ENCODE data around the gene IRAK1BP1.
A peak's percentile ranks its signal among the peaks of the same experiment; 100 is the strongest.
"Not testable (repeated sequence)": the region's sequence is repeated elsewhere in the genome, so short reads cannot be mapped to it uniquely, and the experiment has no call there.

The IRAK1BP1 gene

GRCh38 chr6:78896227-78896626, 28.9 kb downstream of the IRAK1BP1 start:
- no peak for DNase-seq

DNA sequence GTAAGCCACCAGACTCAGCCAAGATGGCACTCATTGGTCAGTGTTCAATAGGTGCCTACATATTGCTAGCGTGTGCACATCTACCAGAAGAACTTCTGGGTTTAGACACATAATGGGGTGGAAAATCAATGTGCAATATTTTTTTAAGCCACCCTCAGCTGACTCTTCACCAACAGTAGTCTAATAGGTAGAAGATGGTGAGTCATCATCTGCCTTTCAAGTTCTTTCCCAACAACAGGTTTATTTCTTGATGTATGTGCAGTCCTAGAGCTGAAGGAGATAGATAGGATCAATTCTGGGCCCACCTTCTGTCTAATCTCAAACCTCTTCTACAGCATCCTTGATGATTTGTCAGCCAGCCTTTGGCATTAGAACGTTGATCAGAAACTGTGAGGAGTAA, 41.3 kb downstream of the IRAK1BP1 start:
- no peak for DNase-seq

GRCh38 chr6:78909391-78909790, 42.0 kb downstream of the IRAK1BP1 start:
- no peak for DNase-seq

DNA sequence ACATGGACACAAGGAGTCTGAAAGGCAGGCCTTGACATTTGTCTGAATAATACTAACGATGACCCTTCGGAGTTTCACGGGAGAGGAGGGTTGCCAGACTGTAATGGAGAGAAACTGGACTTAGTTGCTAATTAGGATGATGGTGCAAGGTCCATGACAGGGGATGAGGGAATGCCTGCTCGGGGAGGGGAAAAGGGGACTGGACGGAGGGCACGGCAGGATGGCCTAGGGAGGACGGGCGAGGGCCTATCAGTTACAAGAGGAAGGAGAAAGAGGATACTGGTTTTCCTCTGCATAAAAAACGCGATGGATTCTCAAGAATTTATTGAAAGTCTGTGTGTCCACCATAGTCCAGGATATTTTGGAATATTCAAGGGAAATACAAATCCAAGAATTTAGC, 42.7 kb downstream of the IRAK1BP1 start:
- DNase-seq: no peak

DNA sequence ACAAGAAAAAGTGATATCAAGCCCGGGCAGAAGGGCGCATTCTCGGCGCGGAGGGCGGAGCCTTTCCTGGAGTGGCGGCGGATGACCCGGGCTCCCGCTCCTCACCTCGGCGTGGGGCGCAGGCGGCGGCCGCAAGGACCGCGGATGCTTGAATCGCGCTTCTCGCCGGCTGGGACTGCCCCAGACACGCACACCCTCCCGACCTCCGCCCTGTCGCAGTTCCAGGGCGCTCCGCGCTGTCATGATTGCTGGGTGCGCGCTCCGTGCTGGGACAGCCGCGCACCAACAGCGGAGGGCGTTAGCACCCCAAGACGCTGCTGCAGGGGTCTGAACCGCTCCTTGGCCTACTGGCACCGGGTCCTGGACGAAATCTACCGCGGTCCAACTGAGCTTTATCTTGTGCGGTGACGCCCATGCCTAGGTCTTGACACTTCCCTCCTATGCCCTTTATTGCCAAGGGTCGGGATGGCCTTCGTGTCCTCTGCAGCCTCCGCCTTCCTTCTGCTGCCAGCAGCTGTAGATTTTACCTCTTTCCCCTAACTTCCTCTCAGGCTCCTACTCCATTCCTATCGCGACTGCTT, 43.3 kb downstream of the IRAK1BP1 start:
- DNase-seq: no peak

DNA sequence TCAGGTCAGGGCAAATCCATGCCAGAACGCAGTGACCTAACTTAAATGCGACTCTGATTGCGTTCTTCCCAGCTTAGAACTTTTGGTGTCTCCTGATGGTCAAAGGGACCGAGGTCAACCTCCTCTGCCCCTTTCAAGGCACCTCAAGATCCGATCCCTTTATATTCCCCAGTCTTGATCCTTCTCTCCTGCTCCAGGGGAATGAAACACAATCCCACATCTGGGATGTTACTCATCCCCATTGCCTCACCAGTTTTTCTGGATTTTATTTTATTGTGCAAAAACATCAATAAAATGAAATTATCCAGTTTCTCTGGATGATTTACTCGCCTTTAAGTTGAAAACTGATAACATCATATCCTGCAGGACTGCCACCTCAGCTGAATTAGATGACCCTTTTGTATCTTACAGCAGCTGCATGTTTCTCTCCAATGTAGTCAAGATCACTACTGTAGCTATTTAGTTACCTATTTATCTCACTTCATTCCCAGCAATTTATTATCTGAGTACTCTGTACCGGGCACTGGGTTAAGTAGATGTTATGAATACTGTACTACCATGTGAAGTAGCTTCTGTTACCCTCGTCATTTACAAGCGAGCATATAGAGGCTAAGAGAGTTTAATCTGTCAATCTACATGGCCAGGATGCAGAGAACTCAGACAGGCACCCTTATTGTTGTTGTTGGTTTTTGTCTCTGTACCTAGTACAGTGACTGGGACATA, 44.0 kb downstream of the IRAK1BP1 start:
- no peak for DNase-seq

DNA sequence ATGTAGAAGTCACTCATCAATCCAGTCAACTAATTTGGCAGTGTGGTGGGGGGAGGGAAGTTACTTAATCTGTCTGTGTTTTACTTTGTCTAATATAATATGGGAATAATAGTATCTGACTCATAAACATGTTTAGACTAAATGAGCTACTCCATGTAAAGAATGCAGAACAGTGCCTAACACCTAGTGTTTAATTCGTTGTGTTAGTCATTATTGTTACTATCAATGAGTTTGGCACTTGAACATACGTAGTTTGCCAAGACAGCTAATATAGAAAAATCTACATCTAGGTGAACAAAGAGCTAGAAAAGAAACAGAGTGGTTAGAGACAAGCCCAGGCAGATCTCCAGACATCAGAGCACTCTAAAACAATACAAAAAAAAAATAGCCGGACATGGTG, 49.1 kb downstream of the IRAK1BP1 start:
- no peak for DNase-seq

DNA sequence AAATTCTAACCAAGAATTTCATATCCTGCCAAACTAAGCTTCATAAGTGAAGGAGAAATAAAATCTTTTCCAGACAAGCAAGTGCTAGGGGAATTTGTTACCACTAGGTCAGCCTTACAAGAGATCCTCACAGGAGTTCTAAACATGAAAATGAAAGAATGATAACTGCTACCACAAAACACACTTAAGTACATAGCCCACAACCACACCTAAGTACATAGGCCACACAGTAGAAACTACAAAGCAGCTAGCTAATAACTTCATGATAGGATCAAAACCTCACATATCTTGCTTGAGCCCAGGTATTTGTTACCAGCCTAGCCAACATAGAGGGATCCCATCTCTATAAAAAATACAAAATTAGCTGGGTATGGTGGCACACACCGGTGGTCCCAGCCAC, 50.4 kb downstream of the IRAK1BP1 start:
- no peak for DNase-seq

GRCh38 chr6:78921168-78921567, 53.8 kb downstream of the IRAK1BP1 start:
- not testable (repeated sequence) for DNase-seq

DNA sequence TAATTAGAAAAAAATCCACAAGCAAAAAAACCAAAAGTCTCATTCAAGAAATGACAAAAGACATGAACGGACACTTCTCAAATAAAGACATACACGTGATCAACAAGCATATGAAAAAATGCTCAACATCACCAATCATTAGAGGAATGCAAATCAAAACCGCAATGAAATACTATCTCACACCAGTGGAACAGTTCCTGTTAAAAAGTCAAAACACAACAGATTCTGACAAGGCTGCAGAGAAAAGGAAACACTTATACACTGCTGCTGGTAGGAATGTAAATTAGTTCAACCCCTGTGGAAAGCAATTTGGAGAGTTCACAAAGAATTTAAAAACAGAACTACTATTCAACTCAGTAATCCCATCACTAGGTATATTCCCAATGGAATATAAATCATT, 58.0 kb downstream of the IRAK1BP1 start:
- no peak for DNase-seq

DNA sequence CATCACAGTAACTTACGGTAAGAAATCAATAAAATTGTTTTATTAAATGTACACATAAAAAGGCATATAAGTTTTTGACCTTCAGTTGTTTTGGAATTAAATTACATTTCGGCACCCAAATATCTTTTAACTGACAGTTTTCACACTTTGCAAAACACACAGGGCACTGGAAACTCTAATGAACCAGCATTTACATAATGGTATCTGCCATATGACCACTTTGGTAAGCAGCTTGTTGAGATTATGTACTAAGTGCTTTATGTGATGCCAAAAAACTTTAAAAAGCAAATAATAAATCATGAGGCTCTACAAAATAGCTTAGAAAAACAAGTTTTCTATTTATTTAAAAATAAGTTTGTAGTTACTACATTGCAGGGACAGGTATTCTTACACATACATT, 68.2 kb downstream of the IRAK1BP1 start:
- DNase-seq: no peak

DNA sequence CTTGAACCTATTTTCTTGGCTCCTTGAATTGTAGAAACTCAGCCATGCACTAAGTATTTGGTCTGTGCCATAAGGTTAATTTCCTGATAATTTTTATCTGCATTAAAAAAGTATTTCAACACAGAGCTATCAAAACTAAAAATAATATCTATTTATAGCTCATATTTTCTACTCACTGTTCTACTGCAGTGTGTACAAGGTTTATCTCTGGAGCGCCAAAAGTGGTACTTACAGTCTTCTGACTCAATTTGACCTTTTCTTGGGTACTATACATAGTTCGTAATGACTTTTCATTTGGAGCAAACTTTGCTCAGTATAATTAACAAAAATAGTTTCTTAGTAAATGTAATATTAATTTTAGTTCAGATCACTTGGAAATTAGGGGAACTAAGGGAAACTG, 69.2 kb downstream of the IRAK1BP1 start:
- no peak for DNase-seq

DNA sequence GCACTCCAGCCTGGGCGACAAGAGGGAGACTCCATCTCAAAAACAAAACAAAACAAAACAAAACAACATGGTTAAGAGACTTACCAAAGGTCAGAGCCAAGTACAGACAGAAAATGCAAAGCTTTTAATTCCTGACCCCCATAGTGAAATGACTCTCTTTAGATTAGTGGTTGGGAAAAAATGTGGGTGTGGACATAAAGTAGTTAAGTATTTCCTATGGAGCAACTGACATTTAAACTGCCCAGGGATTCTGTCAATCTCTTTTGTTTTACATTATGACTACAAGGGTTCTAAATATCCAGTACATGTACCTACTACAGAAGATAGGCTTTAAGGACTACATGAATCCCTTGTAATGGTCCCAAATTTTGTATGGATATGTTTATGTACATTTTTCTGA, 75.1 kb downstream of the IRAK1BP1 start:
- peak; percentile 35 for DNase-seq

DNA sequence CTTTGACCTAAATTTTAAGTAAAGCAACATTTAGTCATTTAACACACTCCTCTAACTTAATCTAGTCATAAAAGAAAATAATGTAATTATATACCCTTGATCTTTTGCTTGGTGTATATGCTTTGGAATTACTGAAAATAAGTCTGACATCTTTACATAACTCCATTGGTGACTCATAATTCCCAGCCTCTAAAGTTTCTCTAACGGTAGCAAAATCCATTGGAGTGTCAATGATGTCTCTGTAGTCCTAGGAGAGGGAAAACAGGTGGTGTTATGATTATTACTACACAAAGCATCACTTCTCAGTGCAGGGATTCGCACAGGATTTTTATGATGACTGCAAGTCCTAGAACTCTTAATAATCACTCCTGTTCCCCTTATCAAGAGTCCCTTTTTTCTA, 80.2 kb downstream of the IRAK1BP1 start:
- DNase-seq: no peak

DNA sequence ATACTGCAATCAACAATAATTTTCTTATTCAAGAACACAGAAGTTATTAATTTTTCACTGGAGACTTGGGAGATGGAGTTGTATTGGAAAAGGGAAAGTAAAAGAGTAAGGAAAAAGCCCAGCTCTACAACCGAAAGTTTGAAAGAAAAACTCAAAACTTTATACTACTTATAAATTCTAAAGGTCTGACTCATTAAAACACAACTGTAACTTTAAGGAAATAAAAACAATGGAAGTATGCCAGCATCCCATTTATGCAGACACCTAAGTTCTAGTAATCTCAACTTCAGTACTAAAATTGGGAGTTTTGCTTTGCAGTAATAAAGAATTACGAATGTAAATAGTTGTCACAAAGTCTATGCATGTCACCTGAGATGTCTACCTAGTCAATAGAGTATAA, 80.6 kb downstream of the IRAK1BP1 start:
- DNase-seq: peak; percentile 22

DNA sequence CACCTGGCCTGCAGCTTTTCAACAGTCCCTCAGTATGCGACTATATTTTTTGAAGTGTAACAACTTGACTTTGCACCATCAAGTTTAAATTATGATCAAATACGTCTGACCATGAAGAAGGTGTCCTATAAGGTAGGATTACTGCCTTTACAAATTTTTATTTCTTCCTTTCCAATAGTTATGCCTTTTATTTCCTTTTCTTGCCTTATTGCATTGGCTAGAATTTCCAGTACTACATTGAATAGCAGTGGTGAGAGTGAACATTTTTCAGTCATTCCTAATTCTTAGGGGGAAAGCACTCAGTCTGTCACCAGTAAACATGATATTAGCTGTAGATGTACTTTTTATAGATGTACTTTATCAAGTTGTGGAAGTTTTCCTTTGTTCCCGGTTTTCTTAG, 81.4 kb downstream of the IRAK1BP1 start:
- no peak for DNase-seq

GRCh38 chr6:78952362-78952761, 85.0 kb downstream of the IRAK1BP1 start:
- DNase-seq: no peak

Data from NCI-H226 (cell line).